HPDE6-E6E7 (cell line): ENCODE measurements around the gene EMP3.
A peak's percentile ranks its signal among the peaks of the same experiment; 100 is the strongest.
"Not testable (repeated sequence)": the region's sequence is repeated elsewhere in the genome, so short reads cannot be mapped to it uniquely, and the experiment has no call there.

ENCODE experiments used
- DNase-seq: peaks from one replicate; pipeline ENCODE4 v3.0.0; 2011; ENCODE audit warnings: missing footprints; ENCODE audit errors: extremely low spot score

EMP3 gene

GRCh38 chr19:48317708-48317960 is 7.7 kb upstream of the EMP3 start:
- not testable (repeated sequence) for DNase-seq

- DNase-seq, result no peak
These were observed 6.9 kb upstream of the EMP3 start for GRCh38 chr19:48318286-48318987.

GRCh38 chr19:48319647-48320541 is 5.5 kb upstream of the EMP3 start:
- peak; percentile 66 for DNase-seq

GRCh38 chr19:48321372-48321621 is 4.1 kb upstream of the EMP3 start:
- DNase-seq, result peak; percentile 99

- DNase-seq, result peak; percentile 91
These were observed 3.4 kb upstream of the EMP3 start for GRCh38 chr19:48321622-48322591.

GRCh38 chr19:48329167-48329891 is 4.0 kb downstream of the EMP3 start:
- DNase-seq, result no peak

GRCh38 chr19:48330012-48330681 is 4.8 kb downstream of the EMP3 start:
- DNase-seq, result no peak

GRCh38 chr19:48332351-48332661 is 7.0 kb downstream of the EMP3 start:
- DNase-seq, result no peak

GRCh38 chr19:48332662-48333466 is 7.5 kb downstream of the EMP3 start:
- DNase-seq, result peak; percentile 97

- peak; percentile 93 for DNase-seq
These were observed 8.4 kb downstream of the EMP3 start for GRCh38 chr19:48333467-48334384.

- no peak for DNase-seq
These were observed 13.0 kb downstream of the EMP3 start for GRCh38 chr19:48338253-48338755.

GRCh38 chr19:48338802-48339503 is 13.6 kb downstream of the EMP3 start:
- DNase-seq, result no peak

GRCh38 chr19:48340995-48341394 is 15.6 kb downstream of the EMP3 start:
- DNase-seq, result peak; percentile 45

- no peak for DNase-seq
These were observed 16.4 kb downstream of the EMP3 start for GRCh38 chr19:48341515-48342413.

GRCh38 chr19:48342414-48342738 is 17.0 kb downstream of the EMP3 start:
- no peak for DNase-seq

- DNase-seq, result peak; percentile 69
These were observed 17.6 kb downstream of the EMP3 start for GRCh38 chr19:48342841-48343540.

- DNase-seq, result no peak
These were observed 19.5 kb downstream of the EMP3 start for GRCh38 chr19:48344892-48345291.
